ENCODE measurements around the gene SLC17A9.

DNA sequence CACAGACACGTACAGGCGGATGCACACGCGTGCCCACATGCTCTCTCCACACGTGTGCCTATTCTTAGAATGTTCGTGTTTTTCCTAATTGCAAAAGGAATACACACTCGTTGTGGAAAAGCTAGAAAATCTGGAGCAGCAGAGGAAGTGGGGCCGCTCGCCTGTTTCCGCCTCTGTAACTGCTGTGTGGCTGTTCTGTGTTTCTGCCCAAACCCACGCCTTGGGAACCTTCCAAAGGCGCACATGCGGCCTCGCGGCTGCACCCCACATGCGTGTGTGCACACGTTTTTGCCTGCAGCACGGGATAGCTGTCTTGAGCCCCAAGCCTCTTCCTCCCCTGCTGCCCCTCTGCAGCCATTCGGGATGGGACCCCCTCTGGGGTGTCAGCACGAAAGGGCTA is 12.2 kb downstream of the SLC17A9 start:
- TF ChIP-seq, protein P1, sequence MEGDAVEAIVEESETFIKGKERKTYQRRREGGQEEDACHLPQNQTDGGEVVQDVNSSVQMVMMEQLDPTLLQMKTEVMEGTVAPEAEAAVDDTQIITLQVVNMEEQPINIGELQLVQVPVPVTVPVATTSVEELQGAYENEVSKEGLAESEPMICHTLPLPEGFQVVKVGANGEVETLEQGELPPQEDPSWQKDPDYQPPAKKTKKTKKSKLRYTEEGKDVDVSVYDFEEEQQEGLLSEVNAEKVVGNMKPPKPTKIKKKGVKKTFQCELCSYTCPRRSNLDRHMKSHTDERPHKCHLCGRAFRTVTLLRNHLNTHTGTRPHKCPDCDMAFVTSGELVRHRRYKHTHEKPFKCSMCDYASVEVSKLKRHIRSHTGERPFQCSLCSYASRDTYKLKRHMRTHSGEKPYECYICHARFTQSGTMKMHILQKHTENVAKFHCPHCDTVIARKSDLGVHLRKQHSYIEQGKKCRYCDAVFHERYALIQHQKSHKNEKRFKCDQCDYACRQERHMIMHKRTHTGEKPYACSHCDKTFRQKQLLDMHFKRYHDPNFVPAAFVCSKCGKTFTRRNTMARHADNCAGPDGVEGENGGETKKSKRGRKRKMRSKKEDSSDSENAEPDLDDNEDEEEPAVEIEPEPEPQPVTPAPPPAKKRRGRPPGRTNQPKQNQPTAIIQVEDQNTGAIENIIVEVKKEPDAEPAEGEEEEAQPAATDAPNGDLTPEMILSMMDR (IDR thresholded peaks at IDR 0.05; ENCODE audit: insufficient read depth, low read depth, low read length): no peak
- no peak for TF ChIP-seq EZH2 (IDR thresholded peaks at IDR 0.05; ENCODE audit: insufficient read depth, low read length)
